NB4 (cell line): ENCODE measurements around the gene MAP2K3.

ENCODE experiments used
- MAX ChIP-seq: IDR thresholded peaks from 2 replicates; pipeline ENCODE4 v1.6.1; 2011; ENCODE audit warnings: low read depth, low read length
- TF ChIP-seq, protein P1 (sequence below): IDR thresholded peaks from one replicate; pipeline ENCODE4 v1.5.1; 2012; ENCODE audit warnings: low read depth, low read length

DNA sequence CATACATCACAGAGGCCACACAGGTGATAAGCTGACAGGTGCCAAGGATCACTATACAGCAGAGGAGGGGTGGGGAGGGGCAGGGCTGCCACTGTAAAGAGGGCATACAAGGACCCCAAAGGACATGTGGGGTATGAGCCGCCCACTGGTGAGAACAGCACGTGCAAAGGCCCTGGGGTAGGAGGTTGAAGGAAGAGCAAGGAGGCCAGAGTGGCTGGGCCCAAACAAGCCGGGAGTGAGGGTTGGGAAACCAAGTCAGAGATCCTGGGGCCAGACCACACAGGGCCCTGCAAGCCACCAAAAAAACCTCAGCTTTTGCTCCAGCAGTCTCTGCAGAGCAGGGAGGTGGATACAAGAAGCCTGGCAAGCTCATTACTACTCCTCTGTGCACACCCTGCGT, 37.8 kb upstream of the MAP2K3 start:
- TF ChIP-seq, protein P1, sequence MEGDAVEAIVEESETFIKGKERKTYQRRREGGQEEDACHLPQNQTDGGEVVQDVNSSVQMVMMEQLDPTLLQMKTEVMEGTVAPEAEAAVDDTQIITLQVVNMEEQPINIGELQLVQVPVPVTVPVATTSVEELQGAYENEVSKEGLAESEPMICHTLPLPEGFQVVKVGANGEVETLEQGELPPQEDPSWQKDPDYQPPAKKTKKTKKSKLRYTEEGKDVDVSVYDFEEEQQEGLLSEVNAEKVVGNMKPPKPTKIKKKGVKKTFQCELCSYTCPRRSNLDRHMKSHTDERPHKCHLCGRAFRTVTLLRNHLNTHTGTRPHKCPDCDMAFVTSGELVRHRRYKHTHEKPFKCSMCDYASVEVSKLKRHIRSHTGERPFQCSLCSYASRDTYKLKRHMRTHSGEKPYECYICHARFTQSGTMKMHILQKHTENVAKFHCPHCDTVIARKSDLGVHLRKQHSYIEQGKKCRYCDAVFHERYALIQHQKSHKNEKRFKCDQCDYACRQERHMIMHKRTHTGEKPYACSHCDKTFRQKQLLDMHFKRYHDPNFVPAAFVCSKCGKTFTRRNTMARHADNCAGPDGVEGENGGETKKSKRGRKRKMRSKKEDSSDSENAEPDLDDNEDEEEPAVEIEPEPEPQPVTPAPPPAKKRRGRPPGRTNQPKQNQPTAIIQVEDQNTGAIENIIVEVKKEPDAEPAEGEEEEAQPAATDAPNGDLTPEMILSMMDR: no peak
- TF ChIP-seq MAX: no peak
